ENCODE data around the gene VSTM2L. TPM values are rescaled to one million over a fixed set of nuclear protein-coding genes. Genes with fewer than 3 reads are reported as not detected.

The VSTM2L gene
- total and polyA plus RNA-seq, 2 of the 4 experiments (the other 2 are of a cell fraction), result 0.18 to 0.19 TPM

DNA sequence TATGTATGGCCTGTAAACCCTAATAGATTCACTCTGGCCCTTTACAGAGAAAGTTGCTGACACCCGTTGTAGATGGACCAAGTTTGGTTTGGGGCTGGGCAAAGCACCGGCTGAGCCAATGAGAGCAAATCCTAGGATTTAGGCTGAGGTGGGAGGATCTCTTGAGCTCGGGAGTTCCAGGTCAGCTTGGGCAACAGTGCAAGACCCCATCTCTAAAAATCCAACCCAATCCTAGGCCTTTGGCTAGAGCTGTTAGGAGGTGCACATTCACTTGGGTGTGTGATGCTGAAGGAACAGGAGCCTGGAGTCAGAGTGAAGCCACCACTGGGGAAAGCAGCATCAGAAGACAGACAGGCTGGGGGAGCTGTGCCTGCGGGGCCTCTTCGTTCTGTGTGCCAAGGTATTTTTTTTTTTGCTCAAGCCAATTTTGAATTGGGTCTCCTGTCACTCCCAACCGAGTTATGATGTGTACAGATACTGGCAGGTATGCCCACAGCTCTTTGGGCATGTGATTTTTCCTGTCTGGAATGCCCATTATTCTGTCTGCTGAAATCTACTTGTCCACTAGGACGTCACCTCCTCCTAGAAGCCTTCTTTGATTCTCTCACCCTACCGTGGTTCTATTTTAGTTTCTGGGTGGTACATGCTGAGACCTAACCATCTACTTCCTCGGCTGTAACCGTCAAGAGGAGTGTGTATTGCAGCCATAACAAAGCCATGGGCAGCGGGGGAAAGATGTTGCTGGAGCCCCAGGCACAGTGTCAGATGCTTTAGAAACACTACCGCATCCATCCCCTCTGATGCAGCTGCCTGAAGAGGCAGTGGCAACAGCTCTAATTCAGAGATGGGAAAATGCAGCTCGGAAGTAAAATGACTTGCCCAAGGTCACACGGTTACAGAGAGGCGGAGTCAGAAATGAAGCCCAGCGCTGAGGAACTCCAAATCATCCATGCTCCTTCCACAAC is 76.4 kb downstream of the VSTM2L start (continued):
- no peak for TF ChIP-seq SMC3 (IDR thresholded peaks at IDR 0.05; ENCODE audit: low read depth, low read length)

DNA sequence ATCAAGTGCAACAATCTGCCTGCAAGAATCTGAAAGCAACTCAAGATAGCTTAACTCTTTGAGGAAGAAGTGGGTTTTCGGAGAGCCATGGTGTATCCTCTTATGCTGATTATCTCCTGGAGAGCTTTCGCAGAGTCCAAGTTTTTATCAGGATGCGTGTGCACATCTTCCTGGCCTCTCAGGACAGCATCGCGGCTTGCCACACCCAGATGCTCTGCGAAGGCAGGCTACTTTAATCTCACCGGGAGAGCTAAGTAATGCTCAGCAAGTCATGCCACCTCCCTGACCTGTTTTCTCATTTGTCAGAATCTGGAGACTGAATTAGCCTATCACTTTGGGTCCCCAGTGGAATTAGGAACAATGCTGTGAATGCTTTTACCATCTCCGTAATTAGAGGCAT is 77.5 kb downstream of the VSTM2L start:
- H3K18ac ChIP-seq (ENCODE audit: low read depth, low read length), result no peak overlapping the region
- no peak overlapping the region for H3K27ac ChIP-seq (ENCODE audit: insufficient read depth, low read length)
- no peak overlapping the region for H3K4me2 ChIP-seq (ENCODE audit: low read depth, low read length)
- no peak overlapping the region for H2BK5ac ChIP-seq (ENCODE audit: low read depth, low read length, poor library complexity, severe bottlenecking)
- ChIA-PET POLR2A (ENCODE audit: unreplicated experiment) (no interaction called here), CTCF (no interaction called here)
- no peak overlapping the region for H3K9ac ChIP-seq (ENCODE audit: low read depth, low read length)
- no peak overlapping the region for H3K4me3 ChIP-seq (ENCODE audit: insufficient read depth, low read depth, low read length)
- no peak overlapping the region for H3K23ac ChIP-seq (ENCODE audit: low read depth, low read length)
- in situ Hi-C loops (cut with MboI; ENCODE audit: low sequenced_read_pairs), result no loop called here
- H2AK5ac ChIP-seq (ENCODE audit: low read depth, low read length), result no peak overlapping the region
- no peaks in the 10 kb centered on the region for H3K9me1 ChIP-seq (ENCODE audit: insufficient read depth, low read length)
- no peak overlapping the region for H3K4ac ChIP-seq (ENCODE audit: low read depth, low read length)
- dilution Hi-C loops (cut with HindIII; ENCODE audit: low sequenced_read_pairs, unreplicated experiment), result no loop called here
- WGBS, 2 experiments (ENCODE audit: extremely low coverage in 2 of 2, insufficient read length in 1 of 2), result 100% methylated on average over 1 of the region's 8 CpGs; no CpG with 5 or more reads in 1 of the 2 experiments
- no TSS peak for BruUV-seq (replicated peaks)
- no peak overlapping the region for H2BK120ac ChIP-seq (ENCODE audit: low read depth, low read length)
- no peak overlapping the region for H3K14ac ChIP-seq (replicated peaks; ENCODE audit: low read depth, low read length)
- no peaks in the 10 kb centered on the region for H3K9me3 ChIP-seq (ENCODE audit: control insufficient read depth, insufficient read depth, low read length)
- DNase-seq (no peak), ATAC-seq (ENCODE audit: low read depth) (no peak)
- H4K91ac ChIP-seq (ENCODE audit: insufficient read depth, low read depth, low read length), result no peak overlapping the region
- H4K8ac ChIP-seq (ENCODE audit: low read depth in 2 of 2, low read length in 2 of 2), result no peak overlapping the region
- H4K20me1 ChIP-seq (ENCODE audit: insufficient read depth, low read length), result no peaks in the 10 kb centered on the region
- peaks cover 5% of the 10 kb centered on the region for H3K36me3 ChIP-seq (ENCODE audit: control insufficient read depth, insufficient read depth, low read length)
- no peaks in the 10 kb centered on the region; the same call in 1 of the 2 replicates for H3K27me3 ChIP-seq (ENCODE audit: control insufficient read depth, insufficient read depth, low read length)
- no peak overlapping the region for H2BK15ac ChIP-seq (ENCODE audit: low read depth, low read length)
- no peak overlapping the region for H3K56ac ChIP-seq (ENCODE audit: extremely low read depth, insufficient read depth, low read length)
- no peaks in the 10 kb centered on the region for H3K79me1 ChIP-seq (ENCODE audit: low read depth in 1 of 2, low read length in 2 of 2)
- H2AK9ac ChIP-seq (replicated peaks; ENCODE audit: low read depth, low read length, poor library complexity), result no peak overlapping the region
- H2AFZ ChIP-seq (replicated peaks; ENCODE audit: low read length, poor library complexity), result no peak overlapping the region
- no peaks in the 10 kb centered on the region for H3K4me1 ChIP-seq (ENCODE audit: control insufficient read depth, insufficient read depth, low read length)
- H2BK20ac ChIP-seq (ENCODE audit: low read depth, low read length), result no peak overlapping the region
- H4K5ac ChIP-seq (ENCODE audit: low read depth, low read length), result no peak overlapping the region
- intact Hi-C loops (cut with micrococcal nuclease), result no loop called here
- TF ChIP-seq SMC3 (IDR thresholded peaks at IDR 0.05; ENCODE audit: low read depth, low read length) (no peak), MAFK (IDR thresholded peaks at IDR 0.05; ENCODE audit: low read depth, low read length) (no peak), BHLHE40 (IDR thresholded peaks at IDR 0.05; ENCODE audit: low read depth, low read length) (no peak), CEBPB (IDR thresholded peaks at IDR 0.05; ENCODE audit: low read depth, low read length) (no peak), FOS (IDR thresholded peaks at IDR 0.05; ENCODE audit: low read depth, low read length) (no peak), CHD1 (IDR thresholded peaks at IDR 0.05; ENCODE audit: low read depth, low read length) (no peak), RFX5 (IDR thresholded peaks at IDR 0.05; ENCODE audit: low read depth, low read length) (no peak), MAZ (IDR thresholded peaks at IDR 0.05; ENCODE audit: borderline replicate concordance, low read depth, low read length) (no peak), NFE2L2 (IDR thresholded peaks at IDR 0.05; ENCODE audit: low read depth, low read length) (no peak), RAD21 (IDR thresholded peaks at IDR 0.05; ENCODE audit: low read length) (no peak), POLR2A (IDR thresholded peaks at IDR 0.05; ENCODE audit: low read depth, low read length) (no peak), MXI1 (IDR thresholded peaks at IDR 0.05; ENCODE audit: borderline replicate concordance, low read depth, low read length) (no peak)
- TF ChIP-seq, protein P1, sequence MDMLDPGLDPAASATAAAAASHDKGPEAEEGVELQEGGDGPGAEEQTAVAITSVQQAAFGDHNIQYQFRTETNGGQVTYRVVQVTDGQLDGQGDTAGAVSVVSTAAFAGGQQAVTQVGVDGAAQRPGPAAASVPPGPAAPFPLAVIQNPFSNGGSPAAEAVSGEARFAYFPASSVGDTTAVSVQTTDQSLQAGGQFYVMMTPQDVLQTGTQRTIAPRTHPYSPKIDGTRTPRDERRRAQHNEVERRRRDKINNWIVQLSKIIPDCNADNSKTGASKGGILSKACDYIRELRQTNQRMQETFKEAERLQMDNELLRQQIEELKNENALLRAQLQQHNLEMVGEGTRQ (IDR thresholded peaks at IDR 0.05; ENCODE audit: low read depth, low read length), result no peak
- TF ChIP-seq, protein P2, sequence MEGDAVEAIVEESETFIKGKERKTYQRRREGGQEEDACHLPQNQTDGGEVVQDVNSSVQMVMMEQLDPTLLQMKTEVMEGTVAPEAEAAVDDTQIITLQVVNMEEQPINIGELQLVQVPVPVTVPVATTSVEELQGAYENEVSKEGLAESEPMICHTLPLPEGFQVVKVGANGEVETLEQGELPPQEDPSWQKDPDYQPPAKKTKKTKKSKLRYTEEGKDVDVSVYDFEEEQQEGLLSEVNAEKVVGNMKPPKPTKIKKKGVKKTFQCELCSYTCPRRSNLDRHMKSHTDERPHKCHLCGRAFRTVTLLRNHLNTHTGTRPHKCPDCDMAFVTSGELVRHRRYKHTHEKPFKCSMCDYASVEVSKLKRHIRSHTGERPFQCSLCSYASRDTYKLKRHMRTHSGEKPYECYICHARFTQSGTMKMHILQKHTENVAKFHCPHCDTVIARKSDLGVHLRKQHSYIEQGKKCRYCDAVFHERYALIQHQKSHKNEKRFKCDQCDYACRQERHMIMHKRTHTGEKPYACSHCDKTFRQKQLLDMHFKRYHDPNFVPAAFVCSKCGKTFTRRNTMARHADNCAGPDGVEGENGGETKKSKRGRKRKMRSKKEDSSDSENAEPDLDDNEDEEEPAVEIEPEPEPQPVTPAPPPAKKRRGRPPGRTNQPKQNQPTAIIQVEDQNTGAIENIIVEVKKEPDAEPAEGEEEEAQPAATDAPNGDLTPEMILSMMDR (conservative IDR thresholded peaks at IDR 0.05; ENCODE audit: low read depth, low read length), result no peak
